ENCODE measurements around the gene CHIC2.

GRCh38 chr4:54038056-54038455 lies 26.3 kb downstream of the CHIC2 start:
- TF ChIP-seq POLR2AphosphoS5 (IDR thresholded peaks at IDR 0.05) (no peak), MXI1 (conservative IDR thresholded peaks at IDR 0.05; ENCODE audit: poor library complexity, severe bottlenecking) (no peak), CTCF (IDR thresholded peaks at IDR 0.05; ENCODE audit: poor library complexity, severe bottlenecking) (no peak), RAD21 (conservative IDR thresholded peaks at IDR 0.05) (no peak), TAF1 (IDR thresholded peaks at IDR 0.05; ENCODE audit: low read depth) (no peak), EP300 (conservative IDR thresholded peaks at IDR 0.05; ENCODE audit: poor library complexity, severe bottlenecking) (no peak), EZH2 (IDR thresholded peaks at IDR 0.05; ENCODE audit: borderline replicate concordance, insufficient read depth, low read length, poor library complexity, severe bottlenecking) (no peak)
